CD4-positive, alpha-beta T cell (primary cell): Measurements from ENCODE around the gene CFAP410. TPM values are rescaled to one million over a fixed set of nuclear protein-coding genes. Genes with fewer than 3 reads are reported as not detected.

Experiments used
- ATAC-seq: fragments of 200-7000 bp; cut with Tn5 transposase; one replicate; pipeline ENCODE4 v1.10.0; 2022; ENCODE audit warnings: mild to moderate bottlenecking; ENCODE audit not compliant: poor library complexity
- CTCF ChIA-PET: fragments of 350-600 bp; sonication (Branson Sonifier 250); formaldehyde crosslinking; loops from one replicate; lab custom pipeline; 2021; ENCODE audit warnings: antibody characterized with exemption, inconsistent platforms; lab: Charles Lee
- POLR2A ChIA-PET: fragments of 350-600 bp; sonication (Branson Sonifier 250); formaldehyde crosslinking; loops from one replicate; lab custom pipeline; 2021; ENCODE audit warnings: antibody characterized with exemption, inconsistent platforms; lab: Charles Lee
- DNase-seq, 14 experiments: peaks; one replicate each; pipeline ENCODE4 v3.0.0-alpha.2; 2013 to 2020; ENCODE audit warnings: mixed read lengths in 2 of 14
- H3K27ac ChIP-seq, 2 donors: one replicate each; pipeline versions ENCODE4 v1.5.1 to v1.7.0; 2013; ENCODE audit warnings: low read length in 2 of 2, low read depth in 1 of 2, mild to moderate bottlenecking in 1 of 2
- H3K27me3 ChIP-seq, 2 experiments: 1 replicate in 1 of 2; 2 replicates in 1 of 2; pipeline versions ENCODE4 v1.6.1 to v1.7.0; 2013; ENCODE audit warnings: low read length in 2 of 2, control low read depth in 1 of 2, mild to moderate bottlenecking in 1 of 2, moderate library complexity in 1 of 2; ENCODE audit not compliant: insufficient read depth in 2 of 2, control insufficient read depth in 1 of 2
- H3K36me3 ChIP-seq: one replicate; pipeline ENCODE4 v1.6.1; 2013; ENCODE audit warnings: low read length, control low read depth; ENCODE audit not compliant: insufficient read depth
- H3K4me1 ChIP-seq: one replicate; pipeline ENCODE4 v1.6.1; 2013; ENCODE audit warnings: low read length, control low read depth; ENCODE audit not compliant: insufficient read depth
- H3K4me3 ChIP-seq: one replicate; pipeline ENCODE4 v1.5.1; 2013; ENCODE audit warnings: mild to moderate bottlenecking, low read length, moderate library complexity
- H3K9me3 ChIP-seq, 2 experiments: 1 replicate in 1 of 2; 2 replicates in 1 of 2; pipeline versions ENCODE4 v1.6.1 to v1.7.0; 2013; ENCODE audit warnings: low read length in 2 of 2, mild to moderate bottlenecking in 2 of 2, control low read depth in 1 of 2, moderate library complexity in 1 of 2; ENCODE audit not compliant: control insufficient read depth in 1 of 2, insufficient read depth in 1 of 2
- H3K27ac Mint-ChIP-seq: one replicate; pipeline ENCODE4 v1.8.0; 2020; ENCODE audit warnings: mixed read lengths
- H3K27me3 Mint-ChIP-seq: one replicate; pipeline ENCODE4 v1.8.0; 2021; ENCODE audit warnings: mixed read lengths
- H3K36me3 Mint-ChIP-seq: one replicate; pipeline ENCODE4 v1.8.0; 2021; ENCODE audit warnings: low read depth, mixed read lengths
- H3K4me1 Mint-ChIP-seq: one replicate; pipeline ENCODE4 v1.8.0; 2021; ENCODE audit warnings: low read depth, mixed read lengths
- H3K4me3 Mint-ChIP-seq: one replicate; pipeline ENCODE4 v1.8.0; 2020; ENCODE audit warnings: mild to moderate bottlenecking, mixed read lengths
- H3K9me3 Mint-ChIP-seq: one replicate; pipeline ENCODE4 v1.8.0; 2020; ENCODE audit warnings: mixed read lengths
- CTCF ChIP-seq: fragments of 200-600 bp; IDR thresholded peaks from one replicate; pipeline ENCODE4 v1.8.0; 2022; ENCODE audit warnings: antibody characterized with exemption, mild to moderate bottlenecking
- intact Hi-C, 2 experiments: fragments of 100-400 bp; cut with DNase I in 1 of 2; cut with micrococcal nuclease in 1 of 2; formaldehyde crosslinking; loops; one replicate each; pipeline versions ENCODE4 v1.15.1 to v1.9.0; 2023 to 2025; cut with DNase I, micrococcal nuclease
- total RNA-seq, 174 experiments: library from RNA in 2 of 174; stranded (reverse) in 2 of 174; gene quantifications; one replicate each; pipeline ENCODE4 v1.2.3 and lab custom pipeline; 2021 to 2026

The CFAP410 gene
- total RNA-seq, 2 experiments from 2014 or later, result 50.1 to 51.6 TPM

- peaks cover 23% of the 10 kb centered on the region for H3K4me1 Mint-ChIP-seq
Observed at GRCh38 chr21:44375761-44376241, 36.6 kb upstream of the CFAP410 start.

GRCh38 chr21:44375281-44375651 is 36.1 kb upstream of the CFAP410 start:
- Mint-ChIP-seq H3K36me3 (no peaks in the 10 kb centered on the region), H3K27me3 (no peaks in the 10 kb centered on the region), H3K9me3 (no peaks in the 10 kb centered on the region), H3K4me3 (peak overlapping the region; percentile 37), H3K4me1 (peaks cover 23% of the 10 kb centered on the region), H3K27ac (no peak overlapping the region)
- H3K4me1 ChIP-seq, result peaks cover 28% of the 10 kb centered on the region
- H3K27ac ChIP-seq, result no peak overlapping the region
- intact Hi-C loops, result no loop called here
- DNase-seq (peak in 5 of 14 experiments; percentile 11 to 74 (median 47)), ATAC-seq (peak; percentile 29)
- H3K36me3 ChIP-seq, result no peaks in the 10 kb centered on the region
- H3K27me3 ChIP-seq, result no peaks in the 10 kb centered on the region
- TF ChIP-seq CTCF, result no peak
- ChIA-PET CTCF (no interaction called here), POLR2A (no interaction called here)
- H3K9me3 ChIP-seq, result peaks cover 0 to 7% of the 10 kb centered on the region in 2 experiments
- H3K4me3 ChIP-seq, result no peak overlapping the region

More at GRCh38 chr21:44375761-44376241, 36.6 kb upstream of the CFAP410 start:
- H3K27ac ChIP-seq, result no peak overlapping the region
- intact Hi-C loops, result no loop called here
- H3K4me3 ChIP-seq, result no peak overlapping the region
- no peak overlapping the region for H3K4me3 Mint-ChIP-seq
- CTCF ChIA-PET, result no interaction called here
- no peak for ATAC-seq
- peak in 1 of 14 experiments; percentile 27 for DNase-seq
- TF ChIP-seq CTCF, result no peak
- no peaks in the 10 kb centered on the region for H3K27me3 Mint-ChIP-seq
- peaks cover 0 to 3% of the 10 kb centered on the region in 2 experiments for H3K9me3 ChIP-seq
- H3K36me3 Mint-ChIP-seq, result no peaks in the 10 kb centered on the region
- H3K4me1 ChIP-seq, result peaks cover 28% of the 10 kb centered on the region
- H3K27me3 ChIP-seq, result no peaks in the 10 kb centered on the region
- H3K27ac Mint-ChIP-seq, result no peak overlapping the region
- no peaks in the 10 kb centered on the region for H3K36me3 ChIP-seq
- POLR2A ChIA-PET, result no interaction called here
- no peaks in the 10 kb centered on the region for H3K9me3 Mint-ChIP-seq

GRCh38 chr21:44374601-44375280 is 35.6 kb upstream of the CFAP410 start:
- Histone ChIP-seq H3K27me3 (no peaks in the 10 kb centered on the region), H3K4me3 (no peak overlapping the region), H3K4me1 (peaks cover 28% of the 10 kb centered on the region), H3K36me3 (no peaks in the 10 kb centered on the region), H3K9me3 (peaks cover 0 to 7% of the 10 kb centered on the region in 2 experiments), H3K27ac (no peak overlapping the region)
- intact Hi-C loops, result no loop called here
- no peaks in the 10 kb centered on the region for H3K9me3 Mint-ChIP-seq
- POLR2A ChIA-PET, result interaction anchor here (1.0 kb wide), 1 partner anchor 36 kb away, joined by 3 read pairs; no protein-coding TSS in a partner anchor
- no peak for TF ChIP-seq CTCF
- peaks cover 23% of the 10 kb centered on the region for H3K4me1 Mint-ChIP-seq
- H3K27me3 Mint-ChIP-seq, result no peaks in the 10 kb centered on the region
- no peaks in the 10 kb centered on the region for H3K36me3 Mint-ChIP-seq
- DNase-seq, result no peak
- peak overlapping the region; percentile 37 for H3K4me3 Mint-ChIP-seq
- CTCF ChIA-PET, result no interaction called here
- no peak for ATAC-seq
- no peak overlapping the region for H3K27ac Mint-ChIP-seq
